OCI-LY1 (cell line): ENCODE data around the gene PROZ.

Experiments
- EZH2 ChIP-seq: fragments of 200-600 bp; sonication (generic), shearing (Covaris generic); IDR thresholded peaks from 2 replicates; pipeline ENCODE4 v1.8.0; 2017; ENCODE audit warnings: borderline replicate concordance, mixed run types, mild to moderate bottlenecking, antibody characterized with exemption, low read length, moderate library complexity, mixed read lengths
- TF ChIP-seq, protein P1 (sequence below): fragments of 200-600 bp; sonication (generic), shearing (Covaris generic); IDR thresholded peaks from 2 replicates; pipeline ENCODE4 v1.5.1; 2017; ENCODE audit warnings: mild to moderate bottlenecking, antibody characterized with exemption, low read length, moderate library complexity, mixed read lengths

DNA sequence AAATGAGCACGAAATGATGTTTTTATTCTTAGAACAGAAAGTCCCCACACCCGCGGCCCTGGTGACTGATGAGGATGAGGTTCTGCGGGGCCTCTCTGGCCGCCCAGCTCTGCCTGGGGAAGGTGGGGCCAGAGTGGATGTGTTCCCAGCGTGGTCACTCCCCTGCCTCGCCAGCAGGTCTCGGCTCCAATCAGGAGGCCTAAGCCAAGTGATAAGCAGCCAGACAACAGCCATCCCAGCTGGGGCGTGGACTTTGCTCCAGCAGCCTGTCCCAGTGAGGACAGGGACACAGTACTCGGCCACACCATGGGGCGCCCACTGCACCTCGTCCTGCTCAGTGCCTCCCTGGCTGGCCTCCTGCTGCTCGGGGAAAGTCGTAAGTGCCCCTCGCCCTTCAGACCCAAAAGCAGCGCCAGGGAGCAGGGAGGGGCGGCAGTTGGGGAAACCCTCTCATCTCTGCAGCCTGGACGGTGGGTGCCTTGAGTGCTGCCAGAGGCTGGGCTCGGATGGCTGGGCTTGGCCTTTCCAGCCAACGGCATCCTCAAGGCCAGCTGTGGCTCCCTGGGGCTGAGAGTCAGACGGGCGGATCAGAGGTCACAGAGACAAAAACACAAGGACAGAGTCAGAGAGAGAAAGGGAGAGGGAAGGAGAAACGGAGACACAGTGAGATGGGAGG is 35.8 kb upstream of the PROZ start, which contains the start of gene F10:
- TF ChIP-seq, protein P1, sequence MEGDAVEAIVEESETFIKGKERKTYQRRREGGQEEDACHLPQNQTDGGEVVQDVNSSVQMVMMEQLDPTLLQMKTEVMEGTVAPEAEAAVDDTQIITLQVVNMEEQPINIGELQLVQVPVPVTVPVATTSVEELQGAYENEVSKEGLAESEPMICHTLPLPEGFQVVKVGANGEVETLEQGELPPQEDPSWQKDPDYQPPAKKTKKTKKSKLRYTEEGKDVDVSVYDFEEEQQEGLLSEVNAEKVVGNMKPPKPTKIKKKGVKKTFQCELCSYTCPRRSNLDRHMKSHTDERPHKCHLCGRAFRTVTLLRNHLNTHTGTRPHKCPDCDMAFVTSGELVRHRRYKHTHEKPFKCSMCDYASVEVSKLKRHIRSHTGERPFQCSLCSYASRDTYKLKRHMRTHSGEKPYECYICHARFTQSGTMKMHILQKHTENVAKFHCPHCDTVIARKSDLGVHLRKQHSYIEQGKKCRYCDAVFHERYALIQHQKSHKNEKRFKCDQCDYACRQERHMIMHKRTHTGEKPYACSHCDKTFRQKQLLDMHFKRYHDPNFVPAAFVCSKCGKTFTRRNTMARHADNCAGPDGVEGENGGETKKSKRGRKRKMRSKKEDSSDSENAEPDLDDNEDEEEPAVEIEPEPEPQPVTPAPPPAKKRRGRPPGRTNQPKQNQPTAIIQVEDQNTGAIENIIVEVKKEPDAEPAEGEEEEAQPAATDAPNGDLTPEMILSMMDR, result no peak
- TF ChIP-seq EZH2, result no peak
